ENCODE data around the gene DEPDC5. TPM values are rescaled to one million over a fixed set of nuclear protein-coding genes. Genes with fewer than 3 reads are reported as not detected.

Gene DEPDC5
- total RNA-seq, 4 donors from 2014 or later: 18.0 to 33.9 (median 23.5) TPM

- Histone ChIP-seq H3K9me3 (no peaks in the 10 kb centered on the region), H3K4me1 (peaks cover 0 to 7% (median 0%) of the 10 kb centered on the region in 4 donors), H3K4me3 (no peak overlapping the region), H3K27ac (no peak overlapping the region), H3K36me3 (no peaks in the 10 kb centered on the region), H3K27me3 (no peaks in the 10 kb centered on the region)
- no peak for DNase-seq (ENCODE audit: low spot score in 2 of 2)
- WGBS, 2 donors: 53 to 59% methylated on average over 7 to 8 of the region's 8 CpGs
- no peak for TF ChIP-seq POLR2A (IDR thresholded peaks at IDR 0.05)
- TF ChIP-seq CTCF (IDR thresholded peaks at IDR 0.05): no peak
- no peak for TF ChIP-seq EP300 (IDR thresholded peaks at IDR 0.05)
These were observed 175.5 kb downstream of the DEPDC5 start for GRCh38 chr22:31929167-31929930.

- Histone ChIP-seq H3K36me3 (no peaks in the 10 kb centered on the region), H3K4me3 (no peak overlapping the region), H3K27ac (no peak overlapping the region), H3K4me1 (peaks cover 0 to 7% (median 0%) of the 10 kb centered on the region in 4 donors), H3K27me3 (no peaks in the 10 kb centered on the region), H3K9me3 (no peaks in the 10 kb centered on the region)
- WGBS, 2 donors: 57 to 79% methylated on average over 5 of the region's 5 CpGs
- no peak for DNase-seq (ENCODE audit: low spot score in 2 of 2)
- TF ChIP-seq CTCF (IDR thresholded peaks at IDR 0.05) (no peak), EP300 (IDR thresholded peaks at IDR 0.05) (no peak), POLR2A (IDR thresholded peaks at IDR 0.05) (no peak)
These were observed 179.0 kb downstream of the DEPDC5 start for GRCh38 chr22:31932863-31933262.

DNA sequence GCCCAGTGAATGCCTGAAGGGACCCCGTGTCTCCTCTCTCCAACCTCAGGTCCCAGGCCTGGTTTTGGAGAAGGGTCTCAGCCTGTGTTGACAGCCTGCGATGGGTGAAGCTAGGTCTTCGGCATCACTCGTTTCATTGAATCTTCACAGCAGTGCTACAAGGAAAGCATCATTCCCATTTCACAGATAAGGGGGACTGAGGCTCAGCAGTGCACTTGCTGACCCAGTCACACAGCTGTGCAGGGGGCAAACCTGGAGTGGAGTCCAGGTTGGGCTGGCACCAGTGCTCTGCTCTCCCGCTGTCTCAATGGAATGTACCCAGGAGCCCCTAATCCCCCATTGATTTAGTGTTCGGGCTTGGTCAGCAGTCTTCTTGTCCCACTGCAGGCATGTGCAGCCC, 179.6 kb downstream of the DEPDC5 start:
- 93 to 94% methylated on average over 6 of the region's 6 CpGs for whole genome bisulfite sequencing, 2 donors
- TF ChIP-seq POLR2A (IDR thresholded peaks at IDR 0.05): no peak
- TF ChIP-seq EP300 (IDR thresholded peaks at IDR 0.05): no peak
- TF ChIP-seq CTCF (IDR thresholded peaks at IDR 0.05): no peak
- DNase-seq (ENCODE audit: low spot score in 2 of 2): no peak
- H3K9me3 ChIP-seq: no peaks in the 10 kb centered on the region
- no peak overlapping the region for H3K27ac ChIP-seq
- no peaks in the 10 kb centered on the region for H3K36me3 ChIP-seq
- no peaks in the 10 kb centered on the region for H3K27me3 ChIP-seq
- peaks cover 0 to 7% (median 0%) of the 10 kb centered on the region in 4 donors for H3K4me1 ChIP-seq
- no peak overlapping the region for H3K4me3 ChIP-seq

- DNase-seq (ENCODE audit: low spot score in 2 of 2): no peak
- WGBS, 2 donors: 88 to 91% methylated on average over 17 of the region's 17 CpGs
These were observed 180.1 kb downstream of the DEPDC5 start for GRCh38 chr22:31933816-31934482.

More at GRCh38 chr22:31933816-31934482, 180.1 kb downstream of the DEPDC5 start:
- H3K27me3 ChIP-seq: no peaks in the 10 kb centered on the region
- no peaks in the 10 kb centered on the region for H3K9me3 ChIP-seq
- TF ChIP-seq EP300 (IDR thresholded peaks at IDR 0.05): no peak
- TF ChIP-seq CTCF (IDR thresholded peaks at IDR 0.05): no peak
- TF ChIP-seq POLR2A (IDR thresholded peaks at IDR 0.05): no peak
- peaks cover 0 to 4% (median 0%) of the 10 kb centered on the region in 4 donors for H3K4me1 ChIP-seq
- no peak overlapping the region for H3K4me3 ChIP-seq
- H3K27ac ChIP-seq: no peak overlapping the region
- no peaks in the 10 kb centered on the region for H3K36me3 ChIP-seq

Measured in tibial nerve (tissue), 4 donors.